Stomach smooth muscle (tissue), 2 donors: ENCODE data around the gene DNAJC18.
A peak's percentile ranks its signal among the peaks of the same experiment; 100 is the strongest.

Experiments used
- H3K27ac ChIP-seq: one replicate; pipeline ENCODE4 v1.7.0; 2013; ENCODE audit warnings: mild to moderate bottlenecking, low read length, inconsistent platforms
- H3K27me3 ChIP-seq, 2 donors: one replicate each; pipeline ENCODE4 v1.7.0; 2013; ENCODE audit warnings: low read length in 2 of 2; ENCODE audit not compliant: insufficient read depth in 2 of 2, control insufficient read depth in 1 of 2
- H3K36me3 ChIP-seq, 2 donors: one replicate each; pipeline ENCODE4 v1.7.0; 2013; ENCODE audit warnings: low read length in 2 of 2; ENCODE audit not compliant: control insufficient read depth in 2 of 2, insufficient read depth in 2 of 2
- H3K4me1 ChIP-seq: one replicate; pipeline ENCODE4 v1.7.0; 2013; ENCODE audit warnings: low read length; ENCODE audit not compliant: control insufficient read depth, insufficient read depth
- H3K4me3 ChIP-seq, 2 donors: one replicate each; pipeline ENCODE4 v1.7.0; 2013; ENCODE audit warnings: low read length in 2 of 2
- H3K9ac ChIP-seq, 2 donors: one replicate each; pipeline ENCODE4 v1.7.0; 2013; ENCODE audit warnings: low read length in 2 of 2, mild to moderate bottlenecking in 1 of 2
- H3K9me3 ChIP-seq, 2 donors: one replicate each; pipeline ENCODE4 v1.7.0; 2013; ENCODE audit warnings: low read length in 2 of 2; ENCODE audit not compliant: control insufficient read depth in 2 of 2
- donor health status: healthy.
- donor health status: Pancreatic carcinoma.

DNAJC18 gene

DNA sequence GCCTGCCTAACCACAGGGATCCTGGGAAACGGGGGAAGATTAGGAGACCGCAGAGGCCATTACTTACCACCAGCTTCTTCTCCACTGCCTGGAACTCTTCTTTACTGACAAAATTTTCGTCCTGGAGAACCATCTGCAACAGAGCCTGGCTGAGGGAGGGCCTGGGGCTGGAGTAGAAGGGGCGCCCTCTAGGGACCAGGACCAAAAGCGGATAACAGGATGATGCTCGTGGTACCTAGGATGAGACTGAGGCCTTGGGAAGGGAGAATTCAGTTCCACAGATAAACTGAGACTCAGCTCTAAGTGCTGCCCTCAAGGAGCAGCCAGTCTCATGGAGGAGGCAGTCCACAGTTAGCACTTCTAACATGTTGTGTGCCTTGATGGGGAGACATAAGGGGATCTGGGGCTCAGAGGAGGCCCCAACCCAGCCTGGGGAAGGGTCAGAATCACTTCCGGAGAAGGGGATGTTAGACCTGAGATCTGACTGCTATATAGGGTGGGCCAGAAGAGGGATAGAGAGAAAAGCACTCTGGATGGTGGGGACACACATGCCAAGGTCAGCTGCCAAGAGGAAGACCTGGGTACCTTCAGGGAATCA lies 36.7 kb downstream of the DNAJC18 start:
- Histone ChIP-seq H3K9ac (peak overlapping the region in 1 of 2 donors; percentile 45), H3K4me1 (peaks cover 15% of the 10 kb centered on the region), H3K36me3 (peaks cover 0 to 2% of the 10 kb centered on the region in 2 donors), H3K27ac (no peak overlapping the region), H3K4me3 (peak overlapping the region; percentile 60 to 86), H3K27me3 (no peaks in the 10 kb centered on the region), H3K9me3 (no peaks in the 10 kb centered on the region)

DNA sequence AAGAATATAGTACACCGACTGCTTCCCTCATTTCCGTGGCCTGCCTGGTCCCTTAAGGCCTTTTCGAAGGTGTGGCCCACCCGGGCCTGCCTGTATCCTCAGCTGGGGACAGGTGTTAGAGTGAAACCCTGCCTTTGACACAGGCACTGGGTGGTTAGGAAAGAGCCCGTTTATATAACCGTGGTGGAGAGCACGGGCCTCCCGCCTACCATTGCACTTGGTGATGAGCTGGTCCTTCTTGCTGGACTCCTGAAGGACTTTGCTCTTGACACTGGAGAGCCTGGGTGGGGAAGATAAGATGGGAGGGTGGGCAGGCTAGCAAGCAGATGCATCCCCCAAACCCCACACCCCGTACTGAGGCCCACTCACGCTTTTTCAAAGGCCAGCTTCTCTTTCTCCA lies 37.8 kb downstream of the DNAJC18 start:
- Histone ChIP-seq H3K36me3 (peaks cover 0 to 2% of the 10 kb centered on the region in 2 donors), H3K4me3 (no peak overlapping the region), H3K9ac (no peak overlapping the region)

DNA sequence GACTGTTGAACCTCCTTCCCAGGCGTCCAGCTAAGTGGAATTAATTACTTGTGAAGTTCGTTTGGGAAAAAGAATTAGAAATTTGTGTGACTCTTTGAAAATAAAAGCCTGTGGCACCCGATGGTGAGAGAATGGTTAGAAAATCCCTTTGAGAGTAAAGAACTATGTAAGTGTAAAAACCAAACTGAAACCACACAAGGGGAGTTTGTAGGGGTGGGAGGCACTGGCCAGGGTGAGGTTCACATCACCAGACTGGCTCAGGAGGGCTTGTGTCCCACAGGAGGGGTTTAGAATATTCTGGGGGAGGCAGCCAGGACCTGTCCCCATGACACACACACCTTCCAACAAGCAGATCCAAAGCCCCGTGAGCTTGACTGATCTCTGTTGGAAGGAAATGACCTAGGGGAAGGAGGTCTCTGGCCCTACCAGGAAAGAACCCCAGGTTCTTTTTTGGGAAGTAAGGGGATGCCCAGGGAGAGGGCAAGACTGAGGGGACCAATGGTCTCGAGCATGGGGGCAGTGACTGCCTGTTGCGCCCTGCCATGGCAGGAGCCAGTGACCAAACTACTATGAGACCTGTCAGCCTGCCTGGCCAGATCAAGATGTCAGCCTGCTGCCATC lies 39.7 kb downstream of the DNAJC18 start:
- Histone ChIP-seq H3K9me3 (no peaks in the 10 kb centered on the region), H3K4me3 (no peak overlapping the region), H3K36me3 (peaks cover 0 to 2% of the 10 kb centered on the region in 2 donors), H3K27me3 (peaks cover 2 to 12% of the 10 kb centered on the region in 2 donors), H3K4me1 (peaks cover 28% of the 10 kb centered on the region), H3K9ac (no peak overlapping the region), H3K27ac (no peak overlapping the region)

More for the DNA sequence above, 37.8 kb downstream of the DNAJC18 start:
- Histone ChIP-seq H3K4me1 (peaks cover 15% of the 10 kb centered on the region), H3K27ac (no peak overlapping the region), H3K27me3 (no peaks in the 10 kb centered on the region), H3K9me3 (no peaks in the 10 kb centered on the region)

DNA sequence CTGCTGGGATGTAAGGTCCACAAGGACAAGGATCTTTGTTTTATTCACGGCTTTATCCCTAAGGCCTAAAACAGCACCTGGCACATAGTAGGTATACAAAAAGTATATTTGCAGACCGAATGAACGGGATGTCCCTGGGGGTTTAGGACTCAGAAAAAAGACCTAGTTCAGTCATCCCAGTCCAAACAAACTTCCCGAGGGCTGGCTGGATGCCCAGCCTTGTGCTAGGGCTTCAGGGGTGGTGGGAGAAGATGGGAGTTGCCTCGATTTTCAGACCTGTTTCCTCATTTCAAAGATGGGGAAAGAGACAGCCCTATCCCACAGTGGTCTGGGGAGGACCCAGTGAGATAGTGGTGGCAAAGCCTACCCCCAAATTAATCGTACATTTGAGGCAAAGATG lies 41.4 kb downstream of the DNAJC18 start:
- Histone ChIP-seq H3K4me3 (no peak overlapping the region), H3K4me1 (peaks cover 32% of the 10 kb centered on the region), H3K9ac (no peak overlapping the region), H3K36me3 (peaks cover 0 to 2% of the 10 kb centered on the region in 2 donors), H3K27me3 (peaks cover 12 to 29% of the 10 kb centered on the region in 2 donors), H3K9me3 (no peaks in the 10 kb centered on the region), H3K27ac (no peak overlapping the region)

DNA sequence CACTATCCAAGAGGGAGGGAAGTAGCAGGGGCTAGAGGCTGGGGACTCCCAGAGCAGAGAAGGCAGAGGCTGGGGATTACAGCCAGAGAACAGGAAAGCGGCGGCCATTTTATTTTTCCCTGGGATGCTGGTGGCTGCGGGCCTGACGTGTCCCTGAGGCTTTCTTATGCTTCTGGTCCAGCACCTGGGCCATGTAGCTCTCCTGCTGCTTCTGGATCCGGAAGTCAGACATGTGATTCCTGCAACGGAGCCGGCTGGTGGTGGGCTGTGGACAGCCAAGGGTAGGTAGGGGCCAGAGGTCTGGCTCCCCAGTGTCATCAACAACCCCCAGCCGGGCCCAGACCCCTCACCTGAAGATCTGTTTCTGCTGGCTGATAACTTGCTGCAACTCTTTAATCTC lies 42.6 kb downstream of the DNAJC18 start:
- H3K4me3 ChIP-seq, result no peak overlapping the region
- H3K4me1 ChIP-seq, result peaks cover 38% of the 10 kb centered on the region
- no peaks in the 10 kb centered on the region for H3K9me3 ChIP-seq
- peaks cover 14 to 40% of the 10 kb centered on the region in 2 donors for H3K27me3 ChIP-seq
- H3K27ac ChIP-seq, result no peak overlapping the region
- H3K36me3 ChIP-seq, result peaks cover 0 to 2% of the 10 kb centered on the region in 2 donors
- no peak overlapping the region for H3K9ac ChIP-seq

DNA sequence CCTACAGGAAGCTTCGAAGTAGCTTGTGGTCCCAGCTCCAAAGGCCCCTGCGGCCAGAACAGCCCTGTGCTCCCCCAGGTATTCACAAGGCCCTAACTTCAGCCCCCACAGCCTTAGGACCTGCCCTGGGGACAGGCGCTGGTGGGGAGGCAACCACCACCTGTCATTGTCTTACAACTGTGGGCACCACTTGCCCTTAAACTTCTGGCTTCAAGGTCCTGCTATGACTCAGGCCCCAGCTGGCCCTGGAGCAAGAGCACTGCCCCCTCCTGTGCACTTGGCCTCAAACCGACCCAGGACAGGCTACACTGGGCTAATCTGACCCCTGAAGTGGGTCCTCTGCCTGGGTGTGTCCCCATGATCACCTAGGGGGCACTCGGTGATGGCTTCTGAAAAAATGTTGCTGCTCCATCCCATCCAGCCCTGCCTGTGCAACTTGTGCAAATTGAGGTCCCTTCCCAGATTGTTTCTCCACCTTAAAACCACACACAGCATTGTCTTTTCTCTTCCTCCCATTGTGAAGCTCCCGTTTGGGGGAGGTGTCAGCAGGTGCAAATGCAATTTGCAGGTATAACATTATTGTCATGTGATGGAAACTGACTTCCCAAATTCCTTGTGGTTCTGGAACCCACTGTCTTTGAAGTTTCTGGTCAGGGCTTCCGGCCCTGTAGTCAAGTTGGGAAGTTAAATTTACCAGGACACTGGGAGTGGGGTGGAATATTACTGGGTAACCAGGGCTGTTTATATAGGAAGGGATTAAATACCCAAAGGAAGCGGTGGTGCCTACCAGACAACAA lies 43.3 kb downstream of the DNAJC18 start:
- H3K27ac ChIP-seq, result no peak overlapping the region
- H3K36me3 ChIP-seq, result no peaks in the 10 kb centered on the region
- peaks cover 38% of the 10 kb centered on the region for H3K4me1 ChIP-seq
- H3K27me3 ChIP-seq, result peaks cover 14 to 40% of the 10 kb centered on the region in 2 donors
- H3K9ac ChIP-seq, result no peak overlapping the region
- H3K4me3 ChIP-seq, result no peak overlapping the region
- H3K9me3 ChIP-seq, result no peaks in the 10 kb centered on the region

DNA sequence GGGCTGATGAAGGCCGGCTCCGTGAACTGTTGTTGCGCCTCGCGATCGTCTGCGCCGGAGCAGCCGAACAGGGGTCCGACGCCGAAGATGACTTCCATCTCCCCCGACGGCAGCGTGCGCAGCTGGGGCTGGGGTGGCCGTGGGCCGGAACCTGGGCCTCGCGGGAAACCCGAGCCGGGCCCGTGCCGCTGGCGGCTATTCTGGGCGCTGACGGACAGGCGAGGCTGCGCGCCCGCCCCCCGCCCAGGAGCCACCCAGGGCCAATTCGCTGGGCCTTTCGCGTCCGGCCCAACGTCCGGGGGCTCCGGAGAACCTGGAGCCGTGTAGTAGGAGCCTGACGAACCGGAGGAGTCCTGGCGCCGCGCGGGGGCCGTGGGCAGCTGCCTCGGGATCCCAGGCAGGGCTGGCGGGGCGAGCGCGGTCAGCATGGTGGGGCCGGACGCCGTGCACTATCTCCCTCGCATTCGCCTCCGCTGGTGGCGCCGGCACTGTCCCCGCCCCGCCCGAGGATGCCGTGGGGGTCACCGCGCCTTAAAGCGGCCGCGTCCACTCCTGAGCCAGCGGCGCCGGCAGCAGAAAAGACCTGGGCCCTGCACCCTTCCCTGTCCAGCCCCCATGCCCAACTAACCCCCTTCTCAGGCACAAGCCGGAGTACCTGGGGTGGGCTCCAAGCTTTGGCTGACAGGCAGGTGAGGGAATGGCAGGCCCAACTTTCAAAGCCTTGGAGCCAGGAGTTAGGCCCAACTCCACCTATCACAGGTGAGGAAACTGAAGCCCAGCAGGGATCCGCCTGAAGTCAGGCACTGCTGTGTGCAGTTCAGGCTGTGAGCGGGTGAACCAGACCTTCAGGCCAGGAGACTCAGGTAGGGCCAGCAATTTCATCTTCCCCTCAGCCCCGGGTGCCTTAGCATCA lies 44.4 kb downstream of the DNAJC18 start, which contains the start of gene PROB1:
Gene PROB1 (minus strand): TSS at position 451 of the 913 bp plus-strand sequence. CDS start 23 bp downstream, at position 428.
- Histone ChIP-seq H3K9me3 (no peaks in the 10 kb centered on the region), H3K4me1 (peaks cover 38% of the 10 kb centered on the region), H3K36me3 (no peaks in the 10 kb centered on the region), H3K27me3 (peaks cover 14 to 40% of the 10 kb centered on the region in 2 donors), H3K27ac (no peak within 1 kb of the TSS), H3K4me3 (peak within 1 kb of the TSS; percentile 49 to 69), H3K9ac (no peak within 1 kb of the TSS)

DNA sequence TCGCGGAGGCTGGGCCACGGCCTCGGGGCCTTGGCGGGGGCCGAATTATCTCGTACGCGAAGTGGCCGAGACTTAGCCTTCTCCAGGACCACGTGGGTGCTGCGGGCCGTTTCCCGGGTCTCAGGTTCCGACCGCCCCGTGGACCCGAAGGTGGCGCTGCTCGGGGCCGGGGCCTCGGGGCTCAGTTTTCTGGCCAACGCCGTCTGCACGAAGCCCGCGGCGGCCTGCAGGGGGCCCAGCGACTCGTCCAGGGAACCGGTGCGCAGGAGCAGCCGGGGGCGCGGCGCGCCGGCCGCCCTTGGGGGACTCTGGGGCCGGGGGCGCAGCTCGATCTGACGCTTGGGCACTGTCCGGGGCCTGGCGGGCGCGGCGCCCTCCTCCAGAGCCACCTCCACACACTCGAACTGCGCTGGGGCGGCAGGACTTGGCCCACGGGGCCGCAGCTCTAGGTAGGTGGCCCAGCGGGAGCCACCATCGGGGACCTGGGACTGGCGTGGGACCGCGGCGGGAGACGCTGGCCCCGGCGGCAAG lies 45.1 kb downstream of the DNAJC18 start:
- peaks cover 38% of the 10 kb centered on the region for H3K4me1 ChIP-seq
- no peaks in the 10 kb centered on the region for H3K36me3 ChIP-seq
- H3K27me3 ChIP-seq, result peaks cover 14 to 40% of the 10 kb centered on the region in 2 donors
- no peaks in the 10 kb centered on the region for H3K9me3 ChIP-seq
- peak overlapping the region; percentile 49 to 69 for H3K4me3 ChIP-seq
- H3K27ac ChIP-seq, result no peak overlapping the region
- no peak overlapping the region for H3K9ac ChIP-seq

DNA sequence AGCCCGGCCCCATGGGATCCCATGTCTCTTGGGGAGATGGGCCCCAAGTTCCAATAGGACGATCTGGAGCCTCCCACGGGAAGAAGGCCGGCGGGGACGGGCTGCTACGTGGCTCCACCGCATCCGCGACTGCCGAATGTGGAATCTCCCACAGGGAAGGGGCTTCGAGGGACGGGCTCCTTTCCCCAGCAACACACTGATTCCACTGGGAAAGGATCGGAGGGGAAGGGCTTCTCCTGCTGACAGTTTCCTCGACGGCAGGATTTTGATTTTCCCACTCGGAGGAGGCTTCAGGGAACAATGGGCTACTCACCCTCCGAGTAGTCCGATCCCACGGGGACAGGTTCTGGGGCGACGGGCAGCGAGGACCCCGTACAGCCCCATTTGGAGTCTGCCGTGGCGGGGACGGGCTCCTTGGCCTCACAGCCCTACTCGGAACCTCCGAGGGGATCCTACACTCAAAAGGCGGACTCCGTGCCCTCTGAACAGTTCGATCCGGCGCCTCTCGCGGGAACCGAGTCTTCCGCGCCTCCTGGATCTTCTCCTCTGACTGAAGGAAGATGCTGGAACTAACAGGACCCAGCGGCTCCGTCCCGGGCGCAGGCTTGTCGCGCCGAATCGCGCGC lies 45.7 kb downstream of the DNAJC18 start:
- H3K27me3 ChIP-seq, result peaks cover 14 to 40% of the 10 kb centered on the region in 2 donors
- no peaks in the 10 kb centered on the region for H3K36me3 ChIP-seq
- peak overlapping the region; percentile 49 to 69 for H3K4me3 ChIP-seq
- H3K27ac ChIP-seq, result no peak overlapping the region
- no peak overlapping the region for H3K9ac ChIP-seq
- peaks cover 38% of the 10 kb centered on the region for H3K4me1 ChIP-seq
- H3K9me3 ChIP-seq, result no peaks in the 10 kb centered on the region
